Naive thymus-derived CD4-positive, alpha-beta T cell (primary cell): ENCODE data around the gene TTBK1. TPM values are rescaled to one million over a fixed set of nuclear protein-coding genes. Genes with fewer than 3 reads are reported as not detected.

Source experiments
- ATAC-seq: fragments of 150-1000 bp; cut with Tn5 transposase; 2 replicates; pipeline ENCODE4 v1.10.0; 2021; ENCODE audit warnings: mild to moderate bottlenecking, moderate library complexity
- CTCF ChIA-PET: fragments of 350-600 bp; sonication (Branson Sonifier 250); formaldehyde crosslinking; loops from one replicate; lab custom pipeline; 2021; ENCODE audit warnings: antibody characterized with exemption; lab: Charles Lee
- POLR2A ChIA-PET: fragments of 350-600 bp; sonication (Branson Sonifier 250); formaldehyde crosslinking; loops from one replicate; lab custom pipeline; 2021; ENCODE audit warnings: antibody characterized with exemption, inconsistent platforms; lab: Charles Lee
- DNase-seq, 9 donors: peaks; one replicate each; pipeline versions ENCODE4 v3.0.0 to v3.0.0-alpha.2; 2020 to 2022; ENCODE audit warnings: mixed read lengths in 1 of 9
- H3K27ac ChIP-seq: one replicate; pipeline ENCODE4 v1.7.0; 2013; ENCODE audit warnings: mild to moderate bottlenecking, low read depth, low read length, moderate library complexity
- H3K27me3 ChIP-seq, 2 donors: one replicate each; pipeline ENCODE4 v1.7.0; 2013; ENCODE audit warnings: low read length in 2 of 2, mild to moderate bottlenecking in 2 of 2, moderate library complexity in 2 of 2; ENCODE audit not compliant: control insufficient read depth in 2 of 2, insufficient read depth in 2 of 2
- H3K36me3 ChIP-seq, 3 experiments: 1 replicate in 2 of 3; 2 replicates in 1 of 3; pipeline ENCODE4 v1.7.0; 2013; ENCODE audit warnings: low read length in 3 of 3, mild to moderate bottlenecking in 3 of 3, moderate library complexity in 1 of 3; ENCODE audit not compliant: insufficient read depth in 3 of 3, control insufficient read depth in 2 of 3
- H3K4me1 ChIP-seq, 2 donors: one replicate each; pipeline ENCODE4 v1.7.0; 2013; ENCODE audit warnings: low read length in 2 of 2, mild to moderate bottlenecking in 2 of 2, moderate library complexity in 1 of 2; ENCODE audit not compliant: control insufficient read depth in 2 of 2, insufficient read depth in 2 of 2
- H3K4me3 ChIP-seq: 2 replicates; pipeline ENCODE4 v1.7.0; 2013; ENCODE audit warnings: mild to moderate bottlenecking, low read length
- H3K9me3 ChIP-seq, 3 experiments: 1 replicate in 2 of 3; 2 replicates in 1 of 3; pipeline ENCODE4 v1.7.0; 2013; ENCODE audit warnings: low read length in 3 of 3; ENCODE audit not compliant: control insufficient read depth in 2 of 3
- H3K27ac Mint-ChIP-seq, 9 donors: one replicate each; pipeline ENCODE4 v1.8.0; 2020 to 2022; ENCODE audit warnings: mixed read lengths in 9 of 9, mild to moderate bottlenecking in 8 of 9, moderate library complexity in 5 of 9, inconsistent platforms in 2 of 9
- H3K27me3 Mint-ChIP-seq, 5 donors: one replicate each; pipeline ENCODE4 v1.8.0; 2021 to 2022; ENCODE audit warnings: mixed read lengths in 5 of 5, mild to moderate bottlenecking in 1 of 5
- H3K36me3 Mint-ChIP-seq, 5 donors: one replicate each; pipeline ENCODE4 v1.8.0; 2020 to 2022; ENCODE audit warnings: mixed read lengths in 5 of 5, mild to moderate bottlenecking in 3 of 5, inconsistent platforms in 1 of 5
- H3K4me1 Mint-ChIP-seq, 7 donors: one replicate each; pipeline ENCODE4 v1.8.0; 2020 to 2022; ENCODE audit warnings: mixed read lengths in 7 of 7, mild to moderate bottlenecking in 3 of 7, inconsistent platforms in 1 of 7
- H3K4me3 Mint-ChIP-seq, 10 donors: one replicate each; pipeline ENCODE4 v1.8.0; 2020 to 2022; ENCODE audit warnings: mild to moderate bottlenecking in 10 of 10, mixed read lengths in 10 of 10, moderate library complexity in 6 of 10, inconsistent platforms in 2 of 10
- H3K9me3 Mint-ChIP-seq, 11 donors: one replicate each; pipeline ENCODE4 v1.8.0; 2020 to 2022; ENCODE audit warnings: mixed read lengths in 11 of 11, mild to moderate bottlenecking in 4 of 11, inconsistent platforms in 1 of 11, moderate library complexity in 1 of 11
- intact Hi-C, 2 donors: fragments of 100-400 bp; cut with micrococcal nuclease; formaldehyde crosslinking; loops; one replicate each; pipeline ENCODE4 v1.15.1; 2023
- polyA plus RNA-seq, 2 donors: library from polyadenylated mRNA; unstranded; fragments of 300-500 nt; fragmentation: Illumina TruSeq; gene quantifications; one replicate each; pipeline ENCODE4 v1.2.3, GENCODE V29; 2021
- total RNA-seq, 6 experiments: library from RNA in 5 of 6; stranded (reverse) in 5 of 6; gene quantifications; 1 replicate in 5 of 6; 2 replicates in 1 of 6; pipeline ENCODE4 v1.2.3 and lab custom pipeline; 2021 to 2026

The TTBK1 gene
- total and polyA plus RNA-seq, 7 experiments from 2014 or later, result 0.05 to 0.29 TPM; not detected in 5

DNA sequence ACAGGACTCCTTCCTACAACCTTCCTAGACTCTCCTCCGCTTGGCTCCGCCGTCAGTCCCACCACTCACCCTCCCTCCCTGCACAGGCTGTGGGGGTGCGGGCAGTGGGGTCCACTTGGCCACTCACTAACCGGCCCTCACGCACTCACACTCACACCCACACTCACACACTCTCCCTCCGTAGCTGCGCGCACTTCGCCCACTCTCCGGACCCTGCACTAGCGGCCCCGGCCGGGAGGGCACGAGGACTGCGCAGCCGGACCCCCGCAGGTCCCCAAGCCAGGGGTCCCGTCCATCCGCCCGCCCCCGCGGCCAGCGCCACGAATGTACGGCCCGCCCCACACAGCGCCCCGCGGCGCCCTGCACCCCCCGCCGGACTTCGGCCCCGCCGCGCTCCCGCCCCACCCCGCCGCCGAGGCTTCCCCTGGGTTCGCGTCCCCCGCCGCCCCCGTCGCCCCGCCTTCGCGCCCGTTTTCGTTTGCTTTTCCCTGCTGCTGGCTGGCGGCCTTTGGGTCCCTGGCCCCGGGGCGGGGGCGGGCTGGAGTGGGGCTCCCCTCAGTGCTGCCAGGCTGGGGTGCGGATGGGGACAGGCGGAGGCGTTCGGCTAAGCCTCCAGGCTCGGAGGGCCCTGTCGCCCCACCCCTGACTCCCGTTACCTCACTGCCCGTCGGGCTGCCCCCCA, 31.8 kb downstream of the TTBK1 start:
- CTCF ChIA-PET, result interaction anchor here (0.6 kb wide), 1 partner anchor 81 kb away, joined by 3 read pairs; no protein-coding TSS in a partner anchor
- ATAC-seq, result peak; percentile 19
- peak overlapping the region in 1 of 9 donors; percentile 8 for H3K27ac Mint-ChIP-seq

GRCh38 chr6:43275801-43276576, 32.7 kb downstream of the TTBK1 start:
- Histone ChIP-seq H3K27ac (peak overlapping the region; percentile 8), H3K36me3 (no peaks in the 10 kb centered on the region), H3K9me3 (no peaks in the 10 kb centered on the region), H3K4me3 (peak overlapping the region; percentile 40), H3K27me3 (no peaks in the 10 kb centered on the region), H3K4me1 (peaks cover 0 to 6% of the 10 kb centered on the region in 2 donors)
- H3K27ac Mint-ChIP-seq, result peak overlapping the region; percentile 8 to 84 (median 58)
- peaks cover 0 to 2% (median 0%) of the 10 kb centered on the region in 11 donors for H3K9me3 Mint-ChIP-seq
- H3K36me3 Mint-ChIP-seq, result peaks cover 0 to 4% (median 0%) of the 10 kb centered on the region in 5 donors
- ATAC-seq (peak; percentile 74), DNase-seq (peak in 7 of 9 donors; percentile 51 to 67 (median 64))
- ChIA-PET POLR2A (interaction anchor here (1.4 kb wide), 1 partner anchor 52 kb away, joined by 4 read pairs; no protein-coding TSS in a partner anchor), CTCF (no interaction called here)
- peak overlapping the region; percentile 82 to 95 (median 85) for H3K4me3 Mint-ChIP-seq
- H3K27me3 Mint-ChIP-seq, result peaks cover 0 to 74% (median 6%) of the 10 kb centered on the region in 5 donors
- intact Hi-C loops, result loop anchor here in 1 of 2 donors (1.0 to 5.0 kb wide), 2 partner anchors 47 to 104 kb away; partner anchors contain the start of genes DNPH1 and SRF
- H3K4me1 Mint-ChIP-seq, result peaks cover 5 to 20% (median 5%) of the 10 kb centered on the region in 7 donors

More for the DNA sequence above, 31.8 kb downstream of the TTBK1 start:
- no peaks in the 10 kb centered on the region for H3K9me3 ChIP-seq
- POLR2A ChIA-PET, result interaction anchor here (1.4 kb wide), 1 partner anchor 51 kb away, joined by 4 read pairs; no protein-coding TSS in a partner anchor
- H3K4me3 ChIP-seq, result peak overlapping the region; percentile 40
- peaks cover 0 to 6% of the 10 kb centered on the region in 2 donors for H3K4me1 ChIP-seq
- peak in 7 of 9 donors; percentile 7 to 45 (median 18) for DNase-seq
- peak overlapping the region; percentile 8 for H3K27ac ChIP-seq
- no peaks in the 10 kb centered on the region for H3K36me3 ChIP-seq
- no peaks in the 10 kb centered on the region for H3K27me3 ChIP-seq
- Mint-ChIP-seq H3K4me3 (peak overlapping the region; percentile 69 to 95 (median 85)), H3K36me3 (peaks cover 0 to 4% (median 0%) of the 10 kb centered on the region in 5 donors), H3K9me3 (peaks cover 0 to 2% (median 0%) of the 10 kb centered on the region in 11 donors), H3K4me1 (peaks cover 5 to 20% (median 5%) of the 10 kb centered on the region in 7 donors), H3K27me3 (peaks cover 0 to 75% (median 6%) of the 10 kb centered on the region in 5 donors)
- intact Hi-C loops, result loop anchor here in 1 of 2 donors (5.0 kb wide), 1 partner anchor 103 kb away; the partner anchor contains the start of gene SRF

DNA sequence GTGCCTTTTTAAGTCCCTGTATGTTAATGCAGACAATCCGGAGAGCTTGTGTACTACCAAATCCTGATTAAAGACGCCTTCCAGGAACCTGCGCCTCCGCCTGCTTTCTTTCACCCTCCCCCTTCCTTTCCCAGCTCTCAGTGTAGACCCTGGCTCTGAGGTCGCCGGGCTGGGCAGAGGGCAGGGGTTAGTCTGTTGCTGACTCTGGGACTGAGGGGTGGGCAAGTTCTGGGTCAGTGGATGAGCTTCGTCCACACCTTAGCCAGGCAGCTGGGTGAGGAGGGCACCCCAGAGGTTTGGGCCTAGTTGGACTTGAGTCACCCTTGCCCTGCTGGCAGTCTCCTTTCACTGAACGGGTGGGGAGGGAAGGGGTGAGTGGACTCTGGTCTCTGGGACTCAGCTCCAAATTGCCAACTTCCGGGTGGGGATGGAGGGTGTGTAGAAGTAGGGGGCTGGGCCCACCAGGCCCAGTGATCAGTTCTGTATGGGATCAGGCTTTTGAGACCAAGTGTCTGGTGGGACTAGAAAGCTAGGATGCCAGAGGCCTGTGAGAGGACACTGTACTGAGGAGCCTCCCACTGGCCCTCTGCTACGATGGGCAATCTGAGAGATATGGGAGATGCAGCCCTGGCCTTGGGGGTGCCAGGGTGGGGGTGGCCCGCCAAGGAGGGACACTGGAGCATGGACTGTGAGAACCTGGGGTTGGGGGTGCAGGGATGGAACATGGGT, 33.5 kb downstream of the TTBK1 start:
- DNase-seq (no peak), ATAC-seq (no peak)
- Histone ChIP-seq H3K27ac (no peak overlapping the region), H3K9me3 (no peaks in the 10 kb centered on the region), H3K27me3 (no peaks in the 10 kb centered on the region), H3K36me3 (no peaks in the 10 kb centered on the region), H3K4me3 (peak overlapping the region; percentile 40), H3K4me1 (peaks cover 0 to 6% of the 10 kb centered on the region in 2 donors)
- Mint-ChIP-seq H3K27ac (peak overlapping the region in 2 of 9 donors; percentile 28 to 79), H3K4me1 (peaks cover 5 to 20% (median 5%) of the 10 kb centered on the region in 7 donors), H3K4me3 (peak overlapping the region; percentile 23 to 95 (median 85)), H3K36me3 (peaks cover 0 to 4% (median 0%) of the 10 kb centered on the region in 5 donors), H3K9me3 (peaks cover 0 to 2% (median 0%) of the 10 kb centered on the region in 11 donors), H3K27me3 (peaks cover 5 to 76% (median 13%) of the 10 kb centered on the region in 5 donors)
- POLR2A ChIA-PET, result no interaction called here
- intact Hi-C loops, result loop anchor here in 1 of 2 donors (1.0 to 5.0 kb wide), 2 partner anchors 47 to 104 kb away; partner anchors contain the start of genes DNPH1 and SRF
- CTCF ChIA-PET, result no interaction called here

DNA sequence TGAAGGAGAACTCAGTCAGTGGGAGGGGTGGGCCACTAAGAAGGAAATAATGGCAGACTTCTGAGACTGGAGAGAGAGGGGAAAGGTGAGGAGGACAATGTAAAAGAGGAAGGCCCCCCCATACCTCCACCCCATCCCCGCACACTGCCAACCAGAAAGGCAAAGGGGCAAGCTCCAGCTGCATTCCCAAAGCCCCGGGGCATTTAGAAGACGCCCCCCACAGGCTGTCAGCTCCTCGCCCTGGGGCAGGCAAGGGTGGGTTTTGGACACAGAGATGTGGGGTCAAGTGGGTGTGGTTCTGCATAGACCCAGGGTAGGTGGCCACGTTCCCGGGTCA, 34.0 kb downstream of the TTBK1 start:
- H3K36me3 Mint-ChIP-seq, result peaks cover 0 to 4% (median 0%) of the 10 kb centered on the region in 5 donors
- peak overlapping the region in 8 of 10 donors; percentile 59 to 95 (median 85) for H3K4me3 Mint-ChIP-seq
- H3K27ac ChIP-seq, result no peak overlapping the region
- peaks cover 0 to 2% (median 0%) of the 10 kb centered on the region in 11 donors for H3K9me3 Mint-ChIP-seq
- H3K27me3 Mint-ChIP-seq, result peaks cover 6 to 76% (median 15%) of the 10 kb centered on the region in 5 donors
- POLR2A ChIA-PET, result no interaction called here
- H3K36me3 ChIP-seq, result no peaks in the 10 kb centered on the region
- H3K27me3 ChIP-seq, result no peaks in the 10 kb centered on the region
- peaks cover 0 to 6% of the 10 kb centered on the region in 2 donors for H3K4me1 ChIP-seq
- DNase-seq, result no peak
- no peaks in the 10 kb centered on the region for H3K9me3 ChIP-seq
- H3K27ac Mint-ChIP-seq, result peak overlapping the region in 1 of 9 donors; percentile 32
- no peak for ATAC-seq
- intact Hi-C loops, result loop anchor here in 1 of 2 donors (5.0 kb wide), 1 partner anchor 105 kb away; the partner anchor contains the start of gene SRF
- peaks cover 5 to 22% (median 5%) of the 10 kb centered on the region in 7 donors for H3K4me1 Mint-ChIP-seq
- CTCF ChIA-PET, result no interaction called here
- no peak overlapping the region for H3K4me3 ChIP-seq

DNA sequence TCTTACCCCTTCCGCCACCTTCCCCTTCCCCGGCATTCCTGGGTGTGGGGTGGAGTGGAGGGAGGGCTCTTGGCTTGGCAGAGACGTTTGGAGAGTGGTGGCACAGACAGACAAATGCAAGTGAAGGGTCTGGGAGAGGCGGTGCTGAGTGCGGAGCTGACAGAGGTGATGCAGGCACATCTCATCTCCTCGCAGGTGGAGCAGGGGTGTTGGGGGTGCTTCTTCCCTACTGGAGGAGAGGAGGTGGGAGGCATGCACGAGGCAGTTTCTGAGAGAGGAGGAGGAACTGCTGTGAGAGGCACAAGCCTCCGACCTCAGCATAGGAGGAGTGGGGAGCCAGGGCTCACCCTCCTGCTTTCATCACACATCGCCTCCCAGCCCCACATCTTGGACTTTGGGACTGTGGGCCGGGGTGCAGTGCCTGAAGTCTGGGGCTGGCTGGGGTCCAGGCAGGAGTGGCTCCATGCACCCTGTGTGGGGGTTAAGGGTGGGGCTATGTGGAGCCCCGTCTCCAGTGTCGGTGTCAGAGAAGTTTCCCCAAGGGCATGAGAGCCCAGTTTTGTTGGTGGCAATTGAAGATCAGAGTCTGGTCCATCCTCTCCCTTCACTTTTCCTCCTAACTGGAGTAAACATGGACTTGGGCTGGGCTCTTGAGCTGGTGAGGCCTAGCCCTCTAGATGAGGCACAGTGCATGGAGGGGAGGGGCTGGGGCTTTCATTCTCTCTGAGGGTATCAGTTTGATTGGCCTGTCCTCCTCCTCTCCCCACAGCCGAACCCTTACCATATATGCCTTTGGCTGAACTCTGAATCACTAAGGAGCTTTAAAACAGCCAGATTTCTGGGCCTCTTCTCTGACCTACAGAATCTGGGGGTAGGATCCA, 34.6 kb downstream of the TTBK1 start:
- no peaks in the 10 kb centered on the region for H3K27me3 ChIP-seq
- DNase-seq (no peak), ATAC-seq (no peak)
- Mint-ChIP-seq H3K27me3 (peaks cover 11 to 76% (median 18%) of the 10 kb centered on the region in 5 donors), H3K27ac (peak overlapping the region in 1 of 9 donors; percentile 32), H3K9me3 (peaks cover 0 to 2% (median 0%) of the 10 kb centered on the region in 11 donors), H3K36me3 (peaks cover 0 to 4% (median 0%) of the 10 kb centered on the region in 5 donors), H3K4me3 (peak overlapping the region in 1 of 10 donors; percentile 73), H3K4me1 (peaks cover 5 to 22% (median 5%) of the 10 kb centered on the region in 7 donors)
- H3K36me3 ChIP-seq, result no peaks in the 10 kb centered on the region
- intact Hi-C loops, result loop anchor here in 1 of 2 donors (5.0 kb wide), 1 partner anchor 106 kb away; the partner anchor contains the start of gene SRF
- peaks cover 0 to 6% of the 10 kb centered on the region in 2 donors for H3K4me1 ChIP-seq
- POLR2A ChIA-PET, result no interaction called here
- no peak overlapping the region for H3K27ac ChIP-seq
- no peak overlapping the region for H3K4me3 ChIP-seq
- H3K9me3 ChIP-seq, result no peaks in the 10 kb centered on the region
- CTCF ChIA-PET, result no interaction called here
